SU-DHL-6 (cell line): ENCODE results near the gene TRIM66.

Source experiments
- H2AFZ ChIP-seq: fragments of 200-600 bp; sonication (generic); 2 replicates; pipeline ENCODE4 v1.6.1; 2014; ENCODE audit warnings: low read depth, mild to moderate bottlenecking, moderate library complexity, mixed read lengths, antibody characterized with exemption, low read length; ENCODE audit not compliant: severe bottlenecking
- H3F3A ChIP-seq: fragments of 200-600 bp; shearing (Covaris generic); 2 replicates; pipeline ENCODE4 v1.6.0; 2016; ENCODE audit warnings: antibody characterized with exemption, mild to moderate bottlenecking; ENCODE audit not compliant: insufficient read depth
- H3K27ac ChIP-seq: fragments of 200-600 bp; sonication (generic); 2 replicates; pipeline ENCODE4 v1.5.1; 2016; ENCODE audit warnings: low read depth, mild to moderate bottlenecking, low read length, moderate library complexity, mixed read lengths
- H3K27me3 ChIP-seq: fragments of 200-600 bp; sonication (generic), shearing (Covaris generic); 2 replicates; pipeline ENCODE4 v1.6.0; 2014; ENCODE audit warnings: mild to moderate bottlenecking, low read length
- H3K36me3 ChIP-seq: fragments of 200-600 bp; sonication (generic); 2 replicates; pipeline ENCODE4 v1.6.1; 2014; ENCODE audit warnings: mild to moderate bottlenecking, low read length, mixed read lengths
- H3K4me2 ChIP-seq: fragments of 300-600, 200-600 bp; shearing (Covaris generic), sonication (generic); 2 replicates; pipeline ENCODE4 v1.6.0; 2014; ENCODE audit warnings: low read length, low read depth, mild to moderate bottlenecking; ENCODE audit not compliant: poor library complexity, severe bottlenecking
- H3K4me3 ChIP-seq: fragments of 200-600 bp; sonication (generic); 2 replicates; pipeline ENCODE4 v1.5.1; 2014; ENCODE audit warnings: antibody characterized with exemption, low read length, mild to moderate bottlenecking, mixed read lengths; ENCODE audit not compliant: insufficient read depth, poor library complexity, severe bottlenecking
- H3K79me2 ChIP-seq: fragments of 200-600 bp; sonication (generic); 2 replicates; pipeline ENCODE4 v1.6.1; 2014; ENCODE audit warnings: mild to moderate bottlenecking, low read length, moderate library complexity; ENCODE audit not compliant: insufficient read depth
- H3K9ac ChIP-seq: fragments of 200-600 bp; sonication (generic); 2 replicates; pipeline ENCODE4 v1.7.0; 2014; ENCODE audit warnings: mild to moderate bottlenecking, low read length
- H3K9me2 ChIP-seq: fragments of 200-600 bp; sonication (generic); replicated peaks from 2 replicates; pipeline ENCODE4 v1.6.1; 2014; ENCODE audit warnings: low read length; ENCODE audit not compliant: insufficient read depth
- H3K9me3 ChIP-seq: fragments of 200-600 bp; sonication (generic); 2 replicates; pipeline ENCODE4 v1.6.1; 2014; ENCODE audit warnings: low read length, mixed read lengths; ENCODE audit not compliant: insufficient read depth
- H4K20me1 ChIP-seq: fragments of 200-600 bp; sonication (generic); 2 replicates; pipeline ENCODE4 v1.6.1; 2014; ENCODE audit warnings: low read depth, mild to moderate bottlenecking, antibody characterized with exemption, low read length, moderate library complexity, mixed read lengths
- EZH2phosphoT487 ChIP-seq: fragments of 200-600 bp; sonication (generic), shearing (Covaris generic); conservative IDR thresholded peaks from 2 replicates; pipeline ENCODE4 v1.6.1; 2018; ENCODE audit warnings: mild to moderate bottlenecking, antibody characterized with exemption, low read length, moderate library complexity, mixed read lengths
- TF ChIP-seq, protein P1 (sequence below): fragments of 200-600 bp; sonication (generic); IDR thresholded peaks from one replicate; pipeline ENCODE4 v1.5.1; 2017; ENCODE audit warnings: antibody characterized with exemption, mild to moderate bottlenecking, low read length, moderate library complexity; ENCODE audit not compliant: insufficient read depth, poor library complexity, severe bottlenecking

TRIM66 gene

DNA sequence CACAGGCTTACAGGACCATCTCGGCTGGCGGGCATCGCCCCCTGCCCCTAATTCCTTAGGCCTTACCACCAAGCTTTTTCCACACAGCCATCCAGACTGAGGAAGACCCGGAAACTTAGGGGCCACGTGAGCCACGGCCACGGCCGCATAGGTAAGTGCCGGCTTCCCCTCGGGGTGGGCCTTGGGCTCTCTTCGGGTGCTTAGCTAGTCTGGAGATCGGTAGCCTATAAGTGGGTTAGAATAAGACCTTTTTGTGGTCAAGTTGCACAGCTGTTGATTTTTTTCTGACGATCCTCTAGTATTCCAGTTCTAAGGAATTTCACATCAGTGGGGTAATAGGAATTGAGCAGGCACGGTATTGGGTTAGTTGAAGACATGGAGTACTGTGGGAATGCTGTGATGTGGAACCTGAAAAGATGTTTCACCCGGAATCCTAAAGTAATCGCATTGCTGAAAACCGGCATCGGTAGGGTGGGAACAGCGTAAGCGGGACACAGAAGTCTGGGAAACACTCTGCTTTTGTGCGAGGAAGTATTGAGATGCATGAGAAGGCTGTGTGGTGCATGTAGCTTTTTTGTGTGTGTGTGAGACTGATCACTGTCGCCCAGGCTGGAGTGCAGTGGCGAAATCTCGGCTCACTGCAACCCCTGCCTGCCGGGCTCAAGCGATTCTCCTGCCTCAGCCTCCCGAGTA is 796 bp upstream of the TRIM66 start:
- peaks cover 68% of the 10 kb centered on the region for H3F3A ChIP-seq
- peaks cover 38% of the 10 kb centered on the region for H3K36me3 ChIP-seq
- H3K9me3 ChIP-seq = no peaks in the 10 kb centered on the region
- H2AFZ ChIP-seq = no peak overlapping the region
- peak overlapping the region; percentile 75 for H3K4me3 ChIP-seq
- no peak for TF ChIP-seq EZH2phosphoT487
- TF ChIP-seq, protein P1, sequence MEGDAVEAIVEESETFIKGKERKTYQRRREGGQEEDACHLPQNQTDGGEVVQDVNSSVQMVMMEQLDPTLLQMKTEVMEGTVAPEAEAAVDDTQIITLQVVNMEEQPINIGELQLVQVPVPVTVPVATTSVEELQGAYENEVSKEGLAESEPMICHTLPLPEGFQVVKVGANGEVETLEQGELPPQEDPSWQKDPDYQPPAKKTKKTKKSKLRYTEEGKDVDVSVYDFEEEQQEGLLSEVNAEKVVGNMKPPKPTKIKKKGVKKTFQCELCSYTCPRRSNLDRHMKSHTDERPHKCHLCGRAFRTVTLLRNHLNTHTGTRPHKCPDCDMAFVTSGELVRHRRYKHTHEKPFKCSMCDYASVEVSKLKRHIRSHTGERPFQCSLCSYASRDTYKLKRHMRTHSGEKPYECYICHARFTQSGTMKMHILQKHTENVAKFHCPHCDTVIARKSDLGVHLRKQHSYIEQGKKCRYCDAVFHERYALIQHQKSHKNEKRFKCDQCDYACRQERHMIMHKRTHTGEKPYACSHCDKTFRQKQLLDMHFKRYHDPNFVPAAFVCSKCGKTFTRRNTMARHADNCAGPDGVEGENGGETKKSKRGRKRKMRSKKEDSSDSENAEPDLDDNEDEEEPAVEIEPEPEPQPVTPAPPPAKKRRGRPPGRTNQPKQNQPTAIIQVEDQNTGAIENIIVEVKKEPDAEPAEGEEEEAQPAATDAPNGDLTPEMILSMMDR = no peak
- peaks cover 44% of the 10 kb centered on the region for H3K79me2 ChIP-seq
- no peaks in the 10 kb centered on the region for H3K27me3 ChIP-seq
- peak overlapping the region; percentile 96 for H3K9ac ChIP-seq
- H3K9me2 ChIP-seq = no peaks in the 10 kb centered on the region
- H3K27ac ChIP-seq = peak overlapping the region; percentile 98
- peaks cover 8% of the 10 kb centered on the region; the same call in 1 of the 2 replicates for H4K20me1 ChIP-seq
- peak overlapping the region; percentile 84 for H3K4me2 ChIP-seq

GRCh38 chr11:8681837-8682302 is 595 bp downstream of the TRIM66 start:
- H2AFZ ChIP-seq = no peak overlapping the region
- no peaks in the 10 kb centered on the region for H3K9me2 ChIP-seq
- H4K20me1 ChIP-seq = peaks cover 8% of the 10 kb centered on the region; the same call in 1 of the 2 replicates
- H3K4me2 ChIP-seq = peak overlapping the region; percentile 91
- peak overlapping the region; percentile 98 for H3K27ac ChIP-seq
- peaks cover 42% of the 10 kb centered on the region for H3K36me3 ChIP-seq
- H3K9ac ChIP-seq = peak overlapping the region; percentile 96
- peak overlapping the region; percentile 75 for H3K4me3 ChIP-seq
- H3K79me2 ChIP-seq = peaks cover 44% of the 10 kb centered on the region
- TF ChIP-seq EZH2phosphoT487 = no peak
- TF ChIP-seq, protein P1 = no peak
- no peaks in the 10 kb centered on the region for H3K27me3 ChIP-seq
- H3F3A ChIP-seq = peaks cover 54% of the 10 kb centered on the region
- H3K9me3 ChIP-seq = no peaks in the 10 kb centered on the region

DNA sequence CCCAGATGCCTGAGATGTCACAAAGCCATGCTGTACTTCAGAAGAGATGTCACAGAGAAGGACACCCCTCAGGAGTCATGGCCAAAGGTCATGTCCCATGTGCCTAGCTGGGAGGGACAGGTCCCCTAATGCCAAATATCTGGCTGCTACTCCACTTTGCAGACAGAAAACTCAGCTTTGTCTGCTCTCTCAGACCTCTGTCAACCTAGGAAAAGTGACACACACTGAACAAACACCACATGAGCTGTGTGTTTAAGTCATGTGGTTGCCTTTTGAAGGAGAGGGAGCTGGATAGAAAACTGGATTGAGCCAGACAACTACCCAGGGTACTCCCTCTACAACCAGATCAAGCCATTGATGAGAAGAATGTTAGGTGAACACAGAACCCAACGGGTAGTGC is 3.5 kb downstream of the TRIM66 start:
- Histone ChIP-seq H4K20me1 (peaks cover 3% of the 10 kb centered on the region; the same call in 1 of the 2 replicates), H3K79me2 (peaks cover 28% of the 10 kb centered on the region), H3K4me3 (no peak overlapping the region), H3K27ac (no peak overlapping the region), H3K9me2 (no peaks in the 10 kb centered on the region), H3K36me3 (peaks cover 25% of the 10 kb centered on the region), H3K9me3 (no peaks in the 10 kb centered on the region), H3K27me3 (no peaks in the 10 kb centered on the region), H3K9ac (0 out of 2 replicates have a peak overlapping the region, but pooled peaks have one; percentile 5), H3F3A (peaks cover 25% of the 10 kb centered on the region), H2AFZ (no peak overlapping the region), H3K4me2 (no peak overlapping the region)
- TF ChIP-seq, protein P1 = no peak
- no peak for TF ChIP-seq EZH2phosphoT487
